GM23248 (cell line): ENCODE data around the gene TFB1M. TPM values are rescaled to one million over a fixed set of nuclear protein-coding genes. Genes with fewer than 3 reads are reported as not detected.

Source experiments
- DNase-seq: peaks from one replicate; pipeline ENCODE4 v3.0.0-alpha.2; 2015
- H2AFZ ChIP-seq: fragments of 200-600 bp; sonication (generic); 2 replicates; pipeline ENCODE4 v1.6.1; 2016; ENCODE audit warnings: antibody characterized with exemption
- H3F3A ChIP-seq: fragments of 200-600 bp; sonication (generic); 2 replicates; pipeline ENCODE4 v1.6.1; 2016; ENCODE audit warnings: mild to moderate bottlenecking, antibody characterized with exemption, mixed run types; ENCODE audit not compliant: insufficient read depth
- H3K27ac ChIP-seq: fragments of 200-600 bp; sonication (generic); 2 replicates; pipeline ENCODE4 v1.5.1; 2016; ENCODE audit warnings: mild to moderate bottlenecking
- H3K27me3 ChIP-seq: fragments of 200-600 bp; sonication (generic); replicated peaks from 2 replicates; pipeline ENCODE4 v1.6.1; 2016; ENCODE audit warnings: mild to moderate bottlenecking; ENCODE audit not compliant: insufficient read depth
- H3K36me3 ChIP-seq: fragments of 200-600 bp; sonication (generic); 2 replicates; pipeline ENCODE4 v1.6.1; 2016; ENCODE audit warnings: low read depth, mild to moderate bottlenecking
- H3K4me1 ChIP-seq: fragments of 200-600 bp; sonication (generic); 2 replicates; pipeline ENCODE4 v1.6.1; 2016; ENCODE audit warnings: mild to moderate bottlenecking; ENCODE audit not compliant: insufficient read depth
- H3K4me2 ChIP-seq: fragments of 200-600 bp; sonication (generic); one replicate; pipeline ENCODE4 v1.6.1; 2016; ENCODE audit warnings: mild to moderate bottlenecking; ENCODE audit not compliant: unreplicated experiment
- H3K4me3 ChIP-seq: fragments of 200-600 bp; sonication (generic); 2 replicates; pipeline ENCODE4 v1.5.1; 2016; ENCODE audit warnings: mild to moderate bottlenecking
- H3K79me2 ChIP-seq: fragments of 200-600 bp; sonication (generic); 2 replicates; pipeline ENCODE4 v1.6.1; 2016; ENCODE audit warnings: mild to moderate bottlenecking; ENCODE audit not compliant: insufficient read depth
- H3K9ac ChIP-seq: fragments of 200-600 bp; sonication (generic); 2 replicates; pipeline ENCODE4 v1.6.1; 2016; ENCODE audit warnings: mild to moderate bottlenecking
- H3K9me2 ChIP-seq: fragments of 200-600 bp; sonication (generic); 2 replicates; pipeline ENCODE4 v1.6.1; 2016; ENCODE audit warnings: mixed run types, mild to moderate bottlenecking, moderate library complexity; ENCODE audit not compliant: insufficient read depth
- H3K9me3 ChIP-seq: fragments of 200-600 bp; sonication (generic); one replicate; pipeline ENCODE4 v1.6.1; 2017; ENCODE audit warnings: low read depth
- H4K20me1 ChIP-seq: fragments of 200-600 bp; sonication (generic); 2 replicates; pipeline ENCODE4 v1.6.0; 2016; ENCODE audit not compliant: insufficient read depth
- EZH2 ChIP-seq: fragments of 200-600 bp; sonication (generic); IDR thresholded peaks from 2 replicates; pipeline ENCODE4 v1.6.1; 2018; ENCODE audit warnings: antibody characterized with exemption, mild to moderate bottlenecking; ENCODE audit not compliant: insufficient read depth, poor library complexity, severe bottlenecking
- EZH2phosphoT487 ChIP-seq: fragments of 200-600 bp; sonication (generic); IDR thresholded peaks from 2 replicates; pipeline ENCODE4 v1.6.1; 2018; ENCODE audit warnings: antibody characterized with exemption, moderate library complexity, mild to moderate bottlenecking, low read depth; ENCODE audit not compliant: insufficient read depth
- WGBS, 2 experiments: methylation state at CpG; one replicate each; pipeline ENCODE4 v1.1.6; 2015 to 2017; ENCODE audit warnings: low lambda C conversion rate in 2 of 2, low coverage in 1 of 2; ENCODE audit errors: missing lambda C conversion rate in 2 of 2; 5-methylcytosine and 5-hydroxymethylcytosine counted together
- in situ Hi-C: fragments of 300-500 bp; cut with MboI; formaldehyde crosslinking; loops from 2 replicates; pipeline ENCODE4 v1.15.0; 2020
- polyA plus RNA-seq: library from polyadenylated mRNA; unstranded; fragments of >200 nt; fragmentation: Nextera tagmentation; extraction: Ambion mirVana; gene quantifications from 2 replicates; pipeline ENCODE4 v1.2.1, GENCODE V29; 2016
- total RNA-seq: library from RNA; depleted of rRNA; stranded (reverse); fragments of >200 nt; shearing (Covaris generic); gene quantifications from 2 replicates; pipeline ENCODE4 v1.2.3, GENCODE V29; 2014

The TFB1M gene
- total and polyA plus RNA-seq, 2 experiments from 2014 or later, result 9.0 to 14.0 TPM

DNA sequence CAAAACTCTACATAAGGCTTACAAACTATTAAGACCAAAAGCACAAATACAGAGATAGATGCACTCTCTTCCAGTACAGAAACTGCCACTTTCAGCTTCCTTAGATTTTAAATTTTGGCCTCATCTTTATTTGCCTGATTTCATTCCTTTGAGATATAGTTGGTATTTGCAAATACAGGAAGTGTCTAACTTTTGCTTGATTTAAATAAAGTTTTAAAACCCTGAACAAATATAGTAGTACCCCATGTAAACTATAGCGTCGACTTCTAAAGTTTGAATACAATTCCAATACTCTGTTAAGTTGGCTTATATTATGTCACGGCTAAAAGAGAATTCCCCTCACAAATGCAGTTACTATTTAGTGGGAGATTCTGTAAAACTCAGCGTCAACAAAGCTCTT is 51.6 kb downstream of the TFB1M start:
- H3K4me2 ChIP-seq, result no peak overlapping the region
- H3K4me3 ChIP-seq, result no peak overlapping the region
- H3K9ac ChIP-seq, result no peak overlapping the region
- no peaks in the 10 kb centered on the region for H3K27me3 ChIP-seq
- no peaks in the 10 kb centered on the region for H3K79me2 ChIP-seq
- H3K9me2 ChIP-seq, result no peaks in the 10 kb centered on the region
- H4K20me1 ChIP-seq, result no peaks in the 10 kb centered on the region
- H3K9me3 ChIP-seq, result no peaks in the 10 kb centered on the region
- no peak overlapping the region for H3K27ac ChIP-seq
- peaks cover 11% of the 10 kb centered on the region for H3K4me1 ChIP-seq
- DNase-seq, result no peak
- H3K36me3 ChIP-seq, result peaks cover 3% of the 10 kb centered on the region; the same call in 1 of the 2 replicates
- no peak overlapping the region for H2AFZ ChIP-seq
- TF ChIP-seq EZH2, result no peak
- TF ChIP-seq EZH2phosphoT487, result no peak
- H3F3A ChIP-seq, result peaks cover 7% of the 10 kb centered on the region; the same call in 1 of the 2 replicates
- WGBS, 2 experiments, result 97 to 98% methylated on average over 4 of the region's 4 CpGs
- in situ Hi-C loops, result no loop called here

DNA sequence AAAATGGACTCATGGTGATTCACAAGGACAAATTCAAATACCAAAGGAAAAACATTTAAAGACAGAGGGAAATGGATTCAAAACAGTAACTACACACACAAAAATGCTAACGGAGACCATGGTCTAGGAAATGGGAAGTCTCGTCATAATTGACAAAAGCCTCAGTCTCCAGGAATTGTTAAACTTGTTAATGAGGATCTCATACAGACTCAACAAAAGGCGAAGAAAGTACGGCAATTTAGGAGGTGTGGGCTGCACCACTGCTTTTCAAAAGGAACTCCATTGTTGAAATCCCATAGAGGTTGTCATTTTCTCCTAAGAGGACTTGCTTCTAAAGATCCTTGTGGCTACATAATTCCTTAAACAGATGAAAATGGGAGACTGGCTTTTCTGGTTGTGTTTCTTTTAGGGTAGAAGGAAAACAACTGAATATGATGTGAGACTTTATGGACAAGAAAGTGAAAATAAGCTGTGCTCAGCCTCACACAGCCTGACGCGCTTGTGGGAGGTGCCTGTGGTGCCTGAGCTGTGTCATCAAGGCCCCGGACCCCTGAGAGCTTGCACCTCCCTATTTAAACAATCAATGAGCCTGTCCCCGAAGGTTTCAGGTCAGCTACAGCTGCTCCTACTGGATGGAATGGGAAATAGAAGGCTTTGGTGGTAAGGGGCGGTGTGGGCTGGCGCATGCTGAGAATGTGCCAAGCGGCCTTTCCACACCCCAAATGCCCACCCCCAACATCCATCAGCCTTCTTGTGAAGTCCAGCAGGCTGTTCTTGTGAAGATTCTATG is 53.0 kb downstream of the TFB1M start:
- no peak for TF ChIP-seq EZH2phosphoT487
- TF ChIP-seq EZH2, result no peak

DNA sequence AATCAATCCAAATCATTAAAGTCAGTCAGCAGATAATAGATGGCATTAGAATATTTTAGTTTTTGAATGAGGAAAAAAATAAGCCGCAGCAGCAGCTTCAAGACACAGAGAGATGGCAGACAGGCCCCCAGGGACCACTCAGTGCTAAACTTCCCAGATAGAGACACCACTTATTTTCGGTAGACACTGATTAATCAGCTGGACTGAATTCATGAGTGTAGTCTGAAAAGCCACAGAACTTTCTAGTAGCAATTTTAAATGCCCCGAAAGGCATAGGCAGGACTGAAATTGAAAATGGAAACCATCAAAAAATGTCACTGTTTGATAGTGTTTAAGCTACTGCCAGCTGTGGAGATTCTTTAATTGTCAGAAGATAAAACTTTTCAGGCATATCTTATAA is 53.6 kb downstream of the TFB1M start:
- TF ChIP-seq EZH2phosphoT487 (no peak), EZH2 (no peak)
- Histone ChIP-seq H3K4me1 (peaks cover 11% of the 10 kb centered on the region), H3K9me3 (no peaks in the 10 kb centered on the region), H2AFZ (no peak overlapping the region), H4K20me1 (no peaks in the 10 kb centered on the region), H3K79me2 (no peaks in the 10 kb centered on the region), H3K27me3 (no peaks in the 10 kb centered on the region), H3K36me3 (peaks cover 6% of the 10 kb centered on the region; the same call in 1 of the 2 replicates), H3K4me3 (no peak overlapping the region), H3K27ac (no peak overlapping the region), H3F3A (peaks cover 7% of the 10 kb centered on the region; the same call in 1 of the 2 replicates), H3K9ac (no peak overlapping the region), H3K9me2 (no peaks in the 10 kb centered on the region), H3K4me2 (no peak overlapping the region)
- DNase-seq, result no peak
- in situ Hi-C loops, result no loop called here
- WGBS, 2 experiments, result 87 to 88% methylated on average over 3 of the region's 3 CpGs

More for the DNA sequence above, 53.0 kb downstream of the TFB1M start:
- H3K79me2 ChIP-seq, result no peaks in the 10 kb centered on the region
- H3K36me3 ChIP-seq, result peaks cover 6% of the 10 kb centered on the region; the same call in 1 of the 2 replicates
- no peak overlapping the region for H3K27ac ChIP-seq
- 94 to 95% methylated on average over 11 of the region's 11 CpGs for WGBS, 2 experiments
- no peak overlapping the region for H3K9ac ChIP-seq
- peaks cover 11% of the 10 kb centered on the region for H3K4me1 ChIP-seq
- H3K9me3 ChIP-seq, result no peaks in the 10 kb centered on the region
- no peak overlapping the region for H3K4me2 ChIP-seq
- no peak for DNase-seq
- no peaks in the 10 kb centered on the region for H3K27me3 ChIP-seq
- H3K9me2 ChIP-seq, result no peaks in the 10 kb centered on the region
- no peak overlapping the region for H3K4me3 ChIP-seq
- no peak overlapping the region for H2AFZ ChIP-seq
- H4K20me1 ChIP-seq, result no peaks in the 10 kb centered on the region
- in situ Hi-C loops, result no loop called here
- H3F3A ChIP-seq, result peaks cover 7% of the 10 kb centered on the region; the same call in 1 of the 2 replicates

DNA sequence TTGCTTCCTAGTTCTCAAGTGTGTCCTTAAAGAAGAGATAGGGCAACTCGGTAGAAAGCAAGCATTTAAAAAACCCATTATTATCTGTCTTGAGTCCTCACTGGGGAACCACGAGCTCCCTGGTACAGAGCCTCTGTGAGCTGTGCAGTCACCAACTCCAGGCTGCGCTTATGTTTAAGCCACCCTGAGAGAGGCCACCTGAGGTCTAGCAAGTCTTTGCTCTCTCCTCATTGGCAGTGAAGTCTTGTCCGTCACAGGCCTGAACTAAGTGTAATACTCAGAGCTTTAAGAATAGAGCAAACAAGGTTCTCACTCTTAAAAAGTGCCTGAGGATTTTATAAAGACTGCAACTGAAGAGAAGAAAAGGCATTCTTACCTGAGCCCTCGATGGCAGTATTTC is 54.4 kb downstream of the TFB1M start:
- no peaks in the 10 kb centered on the region for H4K20me1 ChIP-seq
- no peak for DNase-seq
- WGBS, 2 experiments, result 92 to 98% methylated on average over 5 of the region's 5 CpGs
- H3F3A ChIP-seq, result peaks cover 7% of the 10 kb centered on the region; the same call in 1 of the 2 replicates
- peaks cover 6% of the 10 kb centered on the region; the same call in 1 of the 2 replicates for H3K36me3 ChIP-seq
- peaks cover 6% of the 10 kb centered on the region for H3K4me1 ChIP-seq
- H2AFZ ChIP-seq, result no peak overlapping the region
- in situ Hi-C loops, result no loop called here
- no peaks in the 10 kb centered on the region for H3K9me2 ChIP-seq
- H3K79me2 ChIP-seq, result no peaks in the 10 kb centered on the region
- no peak for TF ChIP-seq EZH2
- TF ChIP-seq EZH2phosphoT487, result no peak
- H3K27me3 ChIP-seq, result no peaks in the 10 kb centered on the region
- H3K9ac ChIP-seq, result no peak overlapping the region
- H3K4me2 ChIP-seq, result no peak overlapping the region
- H3K9me3 ChIP-seq, result no peaks in the 10 kb centered on the region
- no peak overlapping the region for H3K4me3 ChIP-seq
- no peak overlapping the region for H3K27ac ChIP-seq
